T1000 (cell line): ENCODE measurements around the gene CCDC40.
A peak's percentile ranks its signal among the peaks of the same experiment; 100 is the strongest.
"Not testable (repeated sequence)": the region's sequence is repeated elsewhere in the genome, so short reads cannot be mapped to it uniquely, and the experiment has no call there.

Source experiments
- DNase-seq: peaks from one replicate; lab custom pipeline; 2025; ENCODE audit warnings: mixed read lengths; lab: John Stamatoyannopoulos, UW

CCDC40 gene

GRCh38 chr17:80082403-80083135 is 46.1 kb downstream of the CCDC40 start:
- DNase-seq: peak; percentile 32

DNA sequence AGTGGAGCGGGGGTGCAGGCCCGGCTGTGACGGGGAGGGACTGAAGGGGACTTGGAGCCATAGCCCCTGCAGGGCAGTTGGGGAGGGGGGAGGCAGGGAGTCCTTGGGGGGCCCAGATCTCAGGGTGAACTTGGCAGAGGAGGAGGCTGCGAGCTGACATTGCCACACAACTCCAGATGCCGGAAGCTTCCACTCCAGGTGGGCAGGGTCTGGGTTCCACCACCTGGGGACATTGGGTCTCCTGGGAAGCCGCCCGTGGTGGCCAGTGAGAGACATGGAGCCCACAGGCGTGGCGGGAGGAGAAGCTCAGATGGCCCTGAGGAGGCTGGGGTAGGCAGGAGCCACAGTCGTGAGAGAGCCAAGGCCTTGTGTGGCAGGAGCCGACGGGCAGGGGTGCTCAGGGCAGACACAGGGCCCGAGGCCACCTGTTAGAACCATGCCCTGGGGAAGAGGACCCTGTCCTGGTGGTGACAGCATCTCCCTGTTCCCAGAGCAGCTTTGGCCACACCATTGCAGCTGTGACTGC is 46.8 kb downstream of the CCDC40 start:
- no peak for DNase-seq

DNA sequence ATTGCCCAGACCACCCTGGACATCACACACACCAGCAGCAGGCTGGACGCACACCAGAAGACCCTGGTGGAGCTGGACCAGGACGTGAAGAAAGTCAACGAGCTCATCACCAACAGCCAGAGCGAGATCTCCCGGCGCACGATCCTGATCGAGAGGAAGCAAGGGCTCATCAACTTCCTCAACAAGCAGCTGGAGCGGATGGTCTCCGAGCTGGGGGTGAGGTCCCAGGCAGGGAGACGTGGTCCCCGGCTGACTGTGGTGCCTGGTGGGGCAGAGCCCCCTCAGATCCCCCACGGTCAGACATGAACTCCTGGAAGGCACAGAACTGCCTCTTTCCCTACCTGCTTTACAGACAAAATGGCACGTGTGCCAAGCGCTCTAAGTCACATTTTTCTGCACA is 48.3 kb downstream of the CCDC40 start:
- no peak for DNase-seq

DNA sequence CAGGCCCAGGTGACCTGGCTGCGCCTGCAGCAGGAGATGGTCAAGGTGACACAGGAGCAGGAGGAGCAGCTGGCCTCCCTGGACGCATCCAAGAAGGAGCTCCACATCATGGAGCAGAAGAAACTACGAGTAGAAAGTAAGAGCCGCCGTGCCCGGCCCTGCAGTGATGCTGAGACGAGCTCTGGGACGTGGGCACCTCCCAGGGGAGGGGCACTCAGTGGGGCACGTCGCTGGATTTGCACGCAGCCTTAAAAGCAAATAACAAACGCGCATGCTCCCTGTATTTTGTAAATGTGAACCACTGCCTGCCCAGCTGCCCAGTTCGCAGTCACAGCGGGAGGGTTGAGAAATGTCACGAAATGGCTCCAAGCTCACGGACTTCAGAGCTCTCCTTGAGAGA is 49.6 kb downstream of the CCDC40 start:
- DNase-seq: no peak

- DNase-seq: no peak
These were observed 50.2 kb downstream of the CCDC40 start for GRCh38 chr17:80086616-80087015.

GRCh38 chr17:80087346-80088265 is 51.2 kb downstream of the CCDC40 start:
- no peak for DNase-seq

DNA sequence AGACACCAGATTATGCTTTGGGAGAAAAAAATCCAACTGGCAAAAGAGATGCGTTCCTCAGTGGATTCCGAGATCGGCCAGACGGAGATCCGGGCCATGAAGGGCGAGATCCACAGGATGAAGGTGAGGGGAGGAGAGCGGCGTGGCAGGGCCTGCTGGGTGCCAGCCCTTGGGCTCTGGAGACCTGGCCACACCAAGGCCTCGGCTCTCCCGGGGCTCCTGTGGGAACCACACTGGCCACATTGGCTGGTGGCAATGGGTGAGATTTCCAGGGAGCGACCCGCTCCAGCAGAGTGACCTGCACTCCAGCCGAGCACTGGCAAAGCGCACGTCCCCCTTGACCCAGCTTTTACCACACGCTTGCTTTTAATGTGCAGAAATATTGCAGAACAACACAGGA is 53.3 kb downstream of the CCDC40 start:
- DNase-seq: no peak

DNA sequence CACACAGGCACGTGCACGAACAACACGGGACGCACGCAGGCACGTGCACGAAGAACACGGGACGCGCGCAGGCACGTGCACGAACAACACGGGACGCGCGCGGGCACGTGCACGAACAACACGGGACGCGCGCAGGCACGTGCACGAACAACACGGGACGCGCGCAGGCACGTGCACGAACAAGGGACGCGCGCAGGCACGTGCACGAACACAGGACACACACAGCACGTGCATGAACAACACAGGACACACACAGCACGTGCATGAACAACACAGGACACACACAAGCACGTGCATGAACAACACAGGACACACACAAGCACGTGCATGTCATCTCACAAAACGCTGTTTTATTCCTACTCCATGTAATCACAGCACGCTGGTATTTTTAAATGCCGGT is 53.7 kb downstream of the CCDC40 start:
- DNase-seq: not testable (repeated sequence)

GRCh38 chr17:80091376-80091775 is 54.9 kb downstream of the CCDC40 start:
- no peak for DNase-seq

GRCh38 chr17:80092959-80093358 is 56.5 kb downstream of the CCDC40 start:
- DNase-seq: no peak

GRCh38 chr17:80095038-80095843 is 58.8 kb downstream of the CCDC40 start:
- DNase-seq: no peak

GRCh38 chr17:80095844-80096475 is 59.5 kb downstream of the CCDC40 start:
- no peak for DNase-seq

- DNase-seq: no peak
These were observed 60.1 kb downstream of the CCDC40 start for GRCh38 chr17:80096561-80097021.

DNA sequence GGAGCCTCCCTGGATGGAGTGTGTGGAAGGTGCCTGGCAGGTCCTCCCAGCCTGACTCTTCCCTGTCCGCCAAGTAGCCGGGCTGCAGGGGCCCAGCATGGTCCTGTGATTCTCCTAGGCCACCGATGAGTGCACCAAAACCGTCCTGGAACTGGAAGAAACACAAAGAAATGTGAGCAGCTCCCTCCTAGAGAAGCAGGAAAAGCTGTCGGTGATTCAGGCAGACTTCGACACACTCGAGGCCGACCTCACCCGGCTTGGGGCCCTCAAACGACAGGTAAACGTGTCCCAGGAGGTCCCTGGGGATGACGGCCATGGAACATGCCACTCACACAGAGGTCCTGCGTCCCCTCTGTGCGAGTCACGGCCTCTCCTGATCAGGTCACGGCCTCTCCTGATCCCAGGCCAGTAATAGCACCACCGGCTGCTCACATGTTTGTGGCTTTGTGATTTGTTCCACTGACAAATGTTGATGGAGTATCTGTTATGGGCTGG is 60.7 kb downstream of the CCDC40 start:
- no peak for DNase-seq

DNA sequence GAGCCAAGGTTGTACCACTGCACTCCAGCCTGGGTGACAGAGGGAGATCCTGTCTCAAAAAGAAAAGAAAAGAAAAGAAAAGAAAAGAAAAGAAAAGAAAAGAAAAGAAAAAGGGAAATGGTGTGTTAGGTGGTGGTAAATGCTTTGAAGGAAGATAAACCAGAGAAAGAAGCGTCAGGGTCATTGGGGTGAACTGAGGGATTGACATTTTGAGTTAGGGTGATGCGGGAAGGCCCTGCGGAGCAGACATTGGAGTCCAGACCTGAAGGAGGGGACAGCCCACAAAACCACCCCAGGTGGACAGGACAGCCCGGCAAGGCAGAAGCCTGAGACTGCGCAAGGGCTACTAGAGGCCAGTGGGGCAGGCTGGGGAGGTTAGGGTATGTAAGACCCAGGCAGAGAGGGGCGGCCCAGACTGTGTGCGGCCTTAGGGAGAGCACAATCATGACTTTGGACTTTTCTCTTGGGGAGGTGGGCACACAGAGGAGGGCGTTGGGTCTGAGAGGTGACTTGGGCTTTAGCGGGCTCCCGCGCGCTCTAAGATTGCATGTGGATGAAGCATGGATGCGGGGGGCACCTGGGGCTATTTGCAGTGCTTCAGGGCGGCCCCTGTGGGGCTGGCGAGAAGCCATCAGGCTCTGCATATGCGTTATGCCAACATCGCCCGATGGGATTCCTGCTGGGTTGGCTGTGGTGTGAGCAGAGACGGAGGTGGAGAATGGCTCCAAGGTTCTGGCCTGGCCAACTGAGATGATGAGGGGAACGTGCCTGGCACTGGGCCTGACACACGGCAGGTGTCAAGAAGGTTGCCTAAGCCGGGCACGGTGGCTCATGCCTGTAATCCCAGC is 61.6 kb downstream of the CCDC40 start:
- no peak for DNase-seq

GRCh38 chr17:80099291-80100034 is 63.0 kb downstream of the CCDC40 start:
- no peak for DNase-seq

GRCh38 chr17:80100035-80100323 is 63.5 kb downstream of the CCDC40 start:
- DNase-seq: no peak

DNA sequence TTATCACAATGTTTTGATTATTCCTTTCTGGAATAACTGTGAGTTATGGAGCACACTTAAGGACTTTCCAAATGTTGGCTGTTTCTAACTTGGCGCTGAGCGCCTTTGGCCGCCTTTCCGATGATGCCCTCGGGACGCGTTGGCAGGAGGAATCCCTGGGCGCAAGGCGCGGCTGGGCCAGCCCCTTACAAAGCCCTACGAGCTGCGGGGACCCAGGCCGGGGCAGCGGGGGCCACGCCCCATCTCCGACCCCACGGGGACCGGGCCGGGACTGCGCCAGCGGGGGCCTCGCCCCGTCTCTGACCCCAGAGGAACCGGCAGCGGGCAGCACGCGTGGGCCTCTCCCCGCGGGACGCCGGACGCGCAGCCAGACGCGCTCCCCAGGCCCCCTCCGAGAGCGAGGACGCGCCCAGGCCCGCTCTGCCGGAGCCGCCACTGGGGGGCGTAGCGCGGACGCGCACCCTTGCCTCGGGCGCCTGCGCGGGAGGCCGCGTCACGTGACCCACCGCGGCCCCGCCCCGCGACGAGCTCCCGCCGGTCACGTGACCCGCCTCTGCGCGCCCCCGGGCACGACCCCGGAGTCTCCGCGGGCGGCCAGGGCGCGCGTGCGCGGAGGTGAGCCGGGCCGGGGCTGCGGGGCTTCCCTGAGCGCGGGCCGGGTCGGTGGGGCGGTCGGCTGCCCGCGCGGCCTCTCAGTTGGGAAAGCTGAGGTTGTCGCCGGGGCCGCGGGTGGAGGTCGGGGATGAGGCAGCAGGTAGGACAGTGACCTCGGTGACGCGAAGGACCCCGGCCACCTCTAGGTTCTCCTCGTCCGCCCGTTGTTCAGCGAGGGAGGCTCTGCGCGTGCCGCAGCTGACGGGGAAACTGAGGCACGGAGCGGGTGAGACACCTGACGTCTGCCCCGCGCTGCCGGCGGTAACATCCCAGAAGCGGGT is 64.8 kb downstream of the CCDC40 start, which contains the start of gene GAA:
Gene GAA (plus strand): TSS at position 571 of the 935 bp plus-strand sequence. CDS start 3,006 bp downstream, outside the sequence.
- peak; percentile 91 for DNase-seq
